OCI-LY3 (cell line): ENCODE data around the gene ZDHHC21.
"Not testable (repeated sequence)": the region's sequence is repeated elsewhere in the genome, so short reads cannot be mapped to it uniquely, and the experiment has no call there.

Source experiments
- H2AFZ ChIP-seq: fragments of 200-600, 300-600 bp; shearing (Covaris generic); 2 replicates; pipeline ENCODE4 v1.6.0; 2014; ENCODE audit warnings: antibody characterized with exemption, low read depth, low read length
- H3K27ac ChIP-seq: fragments of 200-600, 300-600 bp; sonication (generic); 2 replicates; pipeline ENCODE4 v1.5.1; 2014; ENCODE audit warnings: mild to moderate bottlenecking, low read length, moderate library complexity, mixed read lengths
- H3K27me3 ChIP-seq: fragments of 200-600, 300-600 bp; sonication (generic); 2 replicates; pipeline ENCODE4 v1.6.1; 2014; ENCODE audit warnings: low read depth, low read length, mixed read lengths
- H3K36me3 ChIP-seq: fragments of 200-600, 300-600 bp; sonication (generic); replicated peaks from 2 replicates; pipeline ENCODE3; 2014; ENCODE audit warnings: low read depth, low read length, mixed read lengths
- H3K4me1 ChIP-seq: fragments of 300-600, 200-600 bp; sonication (generic); 2 replicates; pipeline ENCODE4 v1.6.1; 2014; ENCODE audit warnings: low read length, mixed read lengths
- H3K4me2 ChIP-seq: fragments of 200-600, 300-600 bp; sonication (generic); 2 replicates; pipeline ENCODE4 v1.6.1; 2014; ENCODE audit warnings: low read length, mixed read lengths
- H3K4me3 ChIP-seq: fragments of 300-600, 200-600 bp; sonication (generic); 2 replicates; pipeline ENCODE4 v1.5.1; 2014; ENCODE audit warnings: antibody characterized with exemption, mild to moderate bottlenecking, low read length, moderate library complexity
- H3K79me2 ChIP-seq: fragments of 300-600, 200-600 bp; shearing (Covaris generic); 2 replicates; pipeline ENCODE4 v1.6.1; 2014; ENCODE audit warnings: mild to moderate bottlenecking, low read length, mixed read lengths
- H3K9ac ChIP-seq: fragments of 300-600, 200-600 bp; shearing (Covaris generic); 2 replicates; pipeline ENCODE4 v1.6.0; 2014; ENCODE audit warnings: mild to moderate bottlenecking, low read length, moderate library complexity
- H3K9me3 ChIP-seq: fragments of 200-600, 300-600 bp; shearing (Covaris generic); 2 replicates; pipeline ENCODE4 v1.6.1; 2014; ENCODE audit warnings: low read length, mixed read lengths; ENCODE audit not compliant: insufficient read depth
- H4K20me1 ChIP-seq: fragments of 200-600, 300-600 bp; sonication (generic); 2 replicates; pipeline ENCODE4 v1.6.1; 2016; ENCODE audit warnings: low read length, mixed read lengths; ENCODE audit not compliant: insufficient read depth
- CTCF ChIP-seq: fragments of 200-600, 300-600 bp; sonication (generic); IDR thresholded peaks from 2 replicates; pipeline ENCODE4 v1.5.1; 2014; ENCODE audit warnings: antibody characterized with exemption, low read length, low read depth
- EZH2phosphoT487 ChIP-seq: fragments of 200-600 bp; shearing (Covaris generic); IDR thresholded peaks from 2 replicates; pipeline ENCODE4 v1.6.1; 2018; ENCODE audit warnings: antibody characterized with exemption, mixed run types, low read depth

The ZDHHC21 gene

GRCh38 chr9:14671377-14671776 lies 21.9 kb downstream of the ZDHHC21 start:
- Histone ChIP-seq H3K79me2 (no peaks in the 10 kb centered on the region; the same call in 1 of the 2 replicates), H3K27ac (no peak overlapping the region)

GRCh38 chr9:14670718-14671117 lies 22.5 kb downstream of the ZDHHC21 start:
- H2AFZ ChIP-seq, result no peak overlapping the region
- H3K4me2 ChIP-seq, result no peak overlapping the region
- no peaks in the 10 kb centered on the region for H3K27me3 ChIP-seq
- peaks cover 13% of the 10 kb centered on the region for H3K4me1 ChIP-seq
- no peaks in the 10 kb centered on the region for H4K20me1 ChIP-seq
- TF ChIP-seq CTCF (no peak), EZH2phosphoT487 (no peak)
- H3K27ac ChIP-seq, result no peak overlapping the region
- H3K79me2 ChIP-seq, result no peaks in the 10 kb centered on the region
- no peaks in the 10 kb centered on the region for H3K9me3 ChIP-seq
- peaks cover 30% of the 10 kb centered on the region for H3K36me3 ChIP-seq
- no peak overlapping the region for H3K4me3 ChIP-seq
- no peak overlapping the region for H3K9ac ChIP-seq

More at GRCh38 chr9:14671377-14671776, 21.9 kb downstream of the ZDHHC21 start:
- no peak overlapping the region for H3K9ac ChIP-seq
- peaks cover 16% of the 10 kb centered on the region for H3K4me1 ChIP-seq
- no peaks in the 10 kb centered on the region for H3K9me3 ChIP-seq
- no peak overlapping the region for H2AFZ ChIP-seq
- TF ChIP-seq EZH2phosphoT487 (no peak), CTCF (no peak)
- H3K4me3 ChIP-seq, result no peak overlapping the region
- H3K27me3 ChIP-seq, result no peaks in the 10 kb centered on the region
- peaks cover 36% of the 10 kb centered on the region for H3K36me3 ChIP-seq
- no peaks in the 10 kb centered on the region; the same call in 1 of the 2 replicates for H4K20me1 ChIP-seq
- H3K4me2 ChIP-seq, result no peak overlapping the region

- not testable (repeated sequence) for H3K4me2 ChIP-seq, H2AFZ ChIP-seq, H3K27me3 ChIP-seq
Measured at GRCh38 chr9:14664022-14664421, 29.2 kb downstream of the ZDHHC21 start.

GRCh38 chr9:14662060-14662453 lies 31.2 kb downstream of the ZDHHC21 start:
- H3K79me2 ChIP-seq, result no peaks in the 10 kb centered on the region; the same call in 1 of the 2 replicates
- H3K4me1 ChIP-seq, result peaks cover 7% of the 10 kb centered on the region
- H3K27ac ChIP-seq, result no peak overlapping the region
- no peaks in the 10 kb centered on the region; the same call in 1 of the 2 replicates for H4K20me1 ChIP-seq
- H3K4me3 ChIP-seq, result no peak overlapping the region
- H2AFZ ChIP-seq, result no peak overlapping the region
- TF ChIP-seq CTCF (no peak), EZH2phosphoT487 (no peak)
- H3K4me2 ChIP-seq, result no peak overlapping the region
- no peaks in the 10 kb centered on the region for H3K27me3 ChIP-seq
- H3K9me3 ChIP-seq, result no peaks in the 10 kb centered on the region
- H3K36me3 ChIP-seq, result peaks cover 27% of the 10 kb centered on the region
- H3K9ac ChIP-seq, result no peak overlapping the region

More at GRCh38 chr9:14664022-14664421, 29.2 kb downstream of the ZDHHC21 start:
- H3K4me3 ChIP-seq, H3K4me1 ChIP-seq, H3K27ac ChIP-seq, H3K9ac ChIP-seq, H3K9me3 ChIP-seq, H4K20me1 ChIP-seq, H3K79me2 ChIP-seq: not testable (repeated sequence)
- peaks cover 12% of the 10 kb centered on the region for H3K36me3 ChIP-seq
